Erythroblast (primary cell): ENCODE data around the gene KIF6.
"Not testable (repeated sequence)": the region's sequence is repeated elsewhere in the genome, so short reads cannot be mapped to it uniquely, and the experiment has no call there.

Experiments
- GATA1 ChIP-seq: IDR thresholded peaks from 2 replicates; pipeline ENCODE4 v1.6.1; 2011; ENCODE audit warnings: low read depth, mild to moderate bottlenecking, control low read depth, low read length, moderate library complexity
- POLR2A ChIP-seq: IDR thresholded peaks from 2 replicates; pipeline ENCODE4 v1.6.1; 2011; ENCODE audit warnings: mild to moderate bottlenecking, low read length

DNA sequence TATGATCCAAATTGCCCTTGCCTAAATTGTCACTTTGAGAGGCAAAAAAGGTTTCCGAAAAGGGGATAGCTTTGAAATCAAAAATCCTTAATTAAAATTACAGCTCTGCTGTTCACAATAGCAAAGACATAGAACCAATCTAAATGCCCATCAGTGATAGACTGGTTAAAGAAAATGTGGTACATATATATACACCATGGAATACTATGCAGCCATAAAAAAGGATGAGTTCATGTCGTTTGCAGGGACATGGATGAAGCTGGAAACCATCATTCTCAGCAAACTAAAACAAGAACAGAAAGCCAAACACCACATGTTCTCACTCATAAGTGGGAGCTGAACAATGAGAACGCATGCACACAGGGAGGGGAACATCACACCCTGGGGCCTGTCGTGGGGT, 1.9 kb downstream of the KIF6 start:
- not testable (repeated sequence) for TF ChIP-seq POLR2A, GATA1
